Mucosa of stomach (tissue), 1 donor: Measurements from ENCODE around the gene ARL17A.
"Not testable (repeated sequence)": the region's sequence is repeated elsewhere in the genome, so short reads cannot be mapped to it uniquely, and the experiment has no call there.

ENCODE experiments used
- H3K27me3 ChIP-seq: one replicate; pipeline ENCODE4 v1.7.0; 2013; ENCODE audit warnings: mild to moderate bottlenecking, low read length; ENCODE audit not compliant: control insufficient read depth, insufficient read depth
- H3K36me3 ChIP-seq: one replicate; pipeline ENCODE4 v1.7.0; 2013; ENCODE audit warnings: low read length; ENCODE audit not compliant: control insufficient read depth, insufficient read depth
- H3K4me1 ChIP-seq: one replicate; pipeline ENCODE4 v1.7.0; 2013; ENCODE audit warnings: mild to moderate bottlenecking, low read length; ENCODE audit not compliant: control insufficient read depth, insufficient read depth
- H3K4me3 ChIP-seq: one replicate; pipeline ENCODE4 v1.7.0; 2013; ENCODE audit warnings: low read length
- H3K9ac ChIP-seq: one replicate; pipeline ENCODE4 v1.7.0; 2013; ENCODE audit warnings: mild to moderate bottlenecking, low read length, moderate library complexity
- H3K9me3 ChIP-seq: one replicate; pipeline ENCODE4 v1.7.0; 2013; ENCODE audit warnings: mild to moderate bottlenecking, low read length, moderate library complexity; ENCODE audit not compliant: control insufficient read depth
- donor health status: Pancreatic carcinoma.

ARL17A gene

GRCh38 chr17:46499437-46500139 lies 79.9 kb downstream of the ARL17A start:
- H3K4me1 ChIP-seq, H3K9me3 ChIP-seq, H3K36me3 ChIP-seq, H3K4me3 ChIP-seq, H3K9ac ChIP-seq, H3K27me3 ChIP-seq: not testable (repeated sequence)

GRCh38 chr17:46492021-46492420 lies 87.5 kb downstream of the ARL17A start:
- H3K9ac ChIP-seq, H3K36me3 ChIP-seq, H3K27me3 ChIP-seq, H3K9me3 ChIP-seq, H3K4me3 ChIP-seq, H3K4me1 ChIP-seq: not testable (repeated sequence)

DNA sequence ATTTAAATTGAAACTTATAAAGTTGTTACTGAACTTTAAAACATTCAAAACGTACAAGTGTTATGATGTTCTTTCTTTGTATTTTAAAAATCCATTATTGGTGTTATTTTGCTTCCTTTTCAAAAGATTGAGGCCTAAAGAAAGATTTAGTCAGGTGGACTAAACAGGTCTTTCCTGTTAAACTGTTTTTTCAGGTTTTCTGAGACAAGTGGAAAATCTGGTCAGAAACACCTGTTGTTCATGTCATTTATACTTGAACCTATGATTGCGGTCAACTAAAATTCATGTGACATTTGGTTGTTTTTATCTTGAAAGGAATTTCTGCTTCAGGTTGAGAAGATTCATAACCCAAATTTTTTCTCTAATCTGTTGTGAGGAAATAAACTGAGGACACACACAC lies 98.2 kb downstream of the ARL17A start:
- H3K9me3 ChIP-seq, H3K27me3 ChIP-seq, H3K4me1 ChIP-seq, H3K4me3 ChIP-seq, H3K9ac ChIP-seq, H3K36me3 ChIP-seq: not testable (repeated sequence)

GRCh38 chr17:46478823-46479222 lies 100.7 kb downstream of the ARL17A start:
- not testable (repeated sequence) for H3K9ac ChIP-seq, H3K4me1 ChIP-seq, H3K4me3 ChIP-seq, H3K27me3 ChIP-seq, H3K36me3 ChIP-seq, H3K9me3 ChIP-seq

DNA sequence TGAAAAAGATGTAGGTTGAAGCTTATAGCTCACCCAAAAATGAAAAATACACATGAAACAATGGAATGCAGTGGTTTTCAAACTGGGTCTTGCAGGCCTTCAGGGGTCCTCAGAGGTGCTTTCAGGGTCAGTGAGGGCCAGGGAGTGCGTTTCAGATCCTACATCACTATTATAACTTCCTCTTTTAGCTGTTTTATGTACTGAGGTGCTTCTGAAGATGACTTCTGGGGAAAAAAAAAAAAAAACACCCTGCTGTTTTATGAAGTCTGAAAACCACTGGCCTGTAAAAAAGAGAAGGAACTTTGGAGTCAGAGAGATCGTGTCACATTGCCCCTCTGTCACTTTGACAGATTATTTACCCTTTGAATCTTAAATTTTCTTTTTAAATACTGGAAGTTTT lies 103.9 kb downstream of the ARL17A start:
- H3K27me3 ChIP-seq, H3K4me1 ChIP-seq, H3K9ac ChIP-seq, H3K9me3 ChIP-seq, H3K36me3 ChIP-seq, H3K4me3 ChIP-seq: not testable (repeated sequence)

DNA sequence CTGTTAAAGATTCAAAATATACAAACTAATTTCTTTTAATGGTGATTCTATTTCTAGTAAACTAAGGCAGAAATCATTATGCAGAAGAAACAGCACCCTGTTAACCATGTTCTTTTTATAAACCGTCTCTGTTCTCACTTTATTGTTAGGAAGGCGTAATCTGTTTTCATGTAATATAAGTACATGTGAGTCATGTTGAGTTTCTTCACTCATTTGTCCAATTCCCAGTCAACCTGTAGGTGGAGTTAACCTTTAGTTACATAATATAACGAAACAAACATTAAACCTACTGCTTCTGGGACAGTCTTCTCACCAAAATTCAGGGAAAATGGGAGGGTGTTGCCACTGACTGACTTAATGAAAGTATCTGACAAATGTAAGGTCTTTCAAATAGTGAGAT lies 105.0 kb downstream of the ARL17A start:
- H3K36me3 ChIP-seq, H3K9me3 ChIP-seq, H3K4me3 ChIP-seq, H3K9ac ChIP-seq, H3K27me3 ChIP-seq, H3K4me1 ChIP-seq: not testable (repeated sequence)

DNA sequence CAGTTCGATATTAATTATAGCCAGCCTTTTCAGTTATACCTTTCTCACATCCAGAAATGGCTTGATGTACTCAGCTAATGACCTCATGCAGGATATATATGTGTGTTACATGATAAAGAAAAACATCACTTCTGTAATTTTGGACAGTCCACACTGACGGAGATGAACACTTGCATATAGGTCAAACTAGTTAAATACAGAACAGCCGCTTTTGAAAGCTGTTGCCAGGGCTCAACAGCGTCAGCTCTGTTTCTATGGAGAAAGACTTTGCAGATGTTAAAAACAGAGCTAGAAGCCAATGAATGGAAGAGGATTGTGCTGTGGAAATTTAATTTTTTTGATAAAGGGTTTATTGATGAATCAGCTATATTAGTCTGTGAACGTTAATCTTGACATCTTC lies 111.9 kb downstream of the ARL17A start:
- H3K36me3 ChIP-seq, H3K9me3 ChIP-seq, H3K4me3 ChIP-seq, H3K27me3 ChIP-seq, H3K4me1 ChIP-seq, H3K9ac ChIP-seq: not testable (repeated sequence)
